Sigmoid colon (tissue), 4 donors: ENCODE results near the gene SDK1.

Experiments used
- POLR2A ChIP-seq, 2 donors: fragments of 450-650 bp; IDR thresholded peaks; one replicate each; pipeline ENCODE4 v1.6.1; 2016; ENCODE audit warnings: antibody characterized with exemption in 2 of 2, mild to moderate bottlenecking in 2 of 2, moderate library complexity in 2 of 2
- POLR2AphosphoS5 ChIP-seq, 4 donors: sonication (generic); formaldehyde crosslinking; IDR thresholded peaks; one replicate each; pipeline ENCODE4 v1.6.1; 2017; ENCODE audit warnings: antibody characterized with exemption in 4 of 4
- TF ChIP-seq, protein P1 (sequence below), 4 experiments: fragments of 450-650 bp in 3 of 4; fragments of 200-600 bp in 1 of 4; IDR thresholded peaks; one replicate each; pipeline ENCODE4 v1.5.1; 2016 to 2019; ENCODE audit warnings: antibody characterized with exemption in 4 of 4, mild to moderate bottlenecking in 3 of 4, moderate library complexity in 2 of 4

DNA sequence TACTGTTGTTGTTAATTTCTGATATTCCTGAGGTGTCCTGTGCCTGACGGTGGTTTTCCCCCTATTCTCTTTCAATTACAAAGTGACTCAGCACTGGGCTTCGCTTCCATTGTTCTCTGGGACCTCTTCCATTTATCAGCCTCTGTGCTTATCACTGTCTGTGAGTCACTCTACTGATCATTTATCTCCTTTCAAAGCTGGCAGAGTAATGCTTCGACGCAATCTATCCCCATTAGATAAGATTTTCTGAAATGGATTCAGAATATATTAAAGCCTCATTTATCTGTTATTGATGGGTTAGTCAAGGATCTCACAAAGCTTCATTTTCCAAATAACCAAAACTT is 679.2 kb downstream of the SDK1 start:
- TF ChIP-seq, protein P1, sequence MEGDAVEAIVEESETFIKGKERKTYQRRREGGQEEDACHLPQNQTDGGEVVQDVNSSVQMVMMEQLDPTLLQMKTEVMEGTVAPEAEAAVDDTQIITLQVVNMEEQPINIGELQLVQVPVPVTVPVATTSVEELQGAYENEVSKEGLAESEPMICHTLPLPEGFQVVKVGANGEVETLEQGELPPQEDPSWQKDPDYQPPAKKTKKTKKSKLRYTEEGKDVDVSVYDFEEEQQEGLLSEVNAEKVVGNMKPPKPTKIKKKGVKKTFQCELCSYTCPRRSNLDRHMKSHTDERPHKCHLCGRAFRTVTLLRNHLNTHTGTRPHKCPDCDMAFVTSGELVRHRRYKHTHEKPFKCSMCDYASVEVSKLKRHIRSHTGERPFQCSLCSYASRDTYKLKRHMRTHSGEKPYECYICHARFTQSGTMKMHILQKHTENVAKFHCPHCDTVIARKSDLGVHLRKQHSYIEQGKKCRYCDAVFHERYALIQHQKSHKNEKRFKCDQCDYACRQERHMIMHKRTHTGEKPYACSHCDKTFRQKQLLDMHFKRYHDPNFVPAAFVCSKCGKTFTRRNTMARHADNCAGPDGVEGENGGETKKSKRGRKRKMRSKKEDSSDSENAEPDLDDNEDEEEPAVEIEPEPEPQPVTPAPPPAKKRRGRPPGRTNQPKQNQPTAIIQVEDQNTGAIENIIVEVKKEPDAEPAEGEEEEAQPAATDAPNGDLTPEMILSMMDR (IDR thresholded peaks at IDR 0.05), result no peak
- TF ChIP-seq POLR2AphosphoS5 (IDR thresholded peaks at IDR 0.05) (no peak), POLR2A (IDR thresholded peaks at IDR 0.05) (no peak)
